WTC11 (cell line): ENCODE results near the gene ACACA. TPM values are rescaled to one million over a fixed set of nuclear protein-coding genes. Genes with fewer than 3 reads are reported as not detected.

Experiments used
- ATAC-seq: fragments of 200-7000 bp; cut with Tn5 transposase; 2 replicates; pipeline ENCODE4 v1.10.0; 2021; ENCODE audit warnings: mild to moderate bottlenecking, moderate library complexity
- CTCF ChIA-PET: fragments of 300-600 bp; sonication (Branson Sonifier 250); formaldehyde crosslinking; loops from one replicate; lab custom pipeline; 2021; ENCODE audit warnings: antibody characterized with exemption; lab: Charles Lee
- POLR2A ChIA-PET: fragments of 350-600 bp; sonication (Branson Sonifier 250); formaldehyde crosslinking; loops from one replicate; lab custom pipeline; 2021; ENCODE audit warnings: antibody characterized with exemption; lab: Charles Lee
- DNase-seq: peaks from one replicate; pipeline ENCODE4 v3.0.0; 2021; ENCODE audit warnings: low spot score
- H3K27ac Mint-ChIP-seq: 2 replicates; pipeline ENCODE4 v1.8.0; 2021; ENCODE audit warnings: mixed read lengths
- H3K27me3 Mint-ChIP-seq: 2 replicates; pipeline ENCODE4 v1.8.0; 2021; ENCODE audit warnings: low read depth, mild to moderate bottlenecking, moderate library complexity, mixed read lengths
- H3K36me3 Mint-ChIP-seq: 2 replicates; pipeline ENCODE4 v1.8.0; 2021; ENCODE audit warnings: mixed read lengths
- H3K4me1 Mint-ChIP-seq: 2 replicates; pipeline ENCODE4 v1.8.0; 2022; ENCODE audit warnings: mixed read lengths
- H3K4me3 Mint-ChIP-seq: 2 replicates; pipeline ENCODE4 v1.8.0; 2021; ENCODE audit warnings: mild to moderate bottlenecking, moderate library complexity, mixed read lengths
- H3K9me3 Mint-ChIP-seq: 2 replicates; pipeline ENCODE4 v1.8.0; 2021; ENCODE audit warnings: mixed read lengths
- CREB1 ChIP-seq: sonication (generic); formaldehyde crosslinking; IDR thresholded peaks from 2 replicates; pipeline ENCODE4 v1.8.0; 2023; ENCODE audit warnings: mild to moderate bottlenecking, missing genetic modification reagents
- EMX1 ChIP-seq: fragments of 250-450 bp; sonication (Bioruptor Pico); IDR thresholded peaks from 2 replicates; pipeline ENCODE4 v1.8.0; 2021; ENCODE audit warnings: mild to moderate bottlenecking
- FOXJ3 ChIP-seq: sonication (generic); formaldehyde crosslinking; IDR thresholded peaks from 2 replicates; pipeline ENCODE4 v1.9.0; 2021; ENCODE audit warnings: missing genetic modification reagents, mild to moderate bottlenecking, borderline replicate concordance
- FOXK1 ChIP-seq: sonication (generic); formaldehyde crosslinking; IDR thresholded peaks from 2 replicates; pipeline ENCODE4 v1.8.0; 2022; ENCODE audit warnings: mild to moderate bottlenecking, moderate library complexity, missing genetic modification reagents
- FOXP1 ChIP-seq: sonication (generic); formaldehyde crosslinking; IDR thresholded peaks from 2 replicates; pipeline ENCODE4 v1.8.0; 2022; ENCODE audit warnings: missing genetic modification reagents, mild to moderate bottlenecking, moderate library complexity, borderline replicate concordance
- GTF2I ChIP-seq: fragments of 250-450 bp; sonication (Bioruptor Pico); conservative IDR thresholded peaks from 2 replicates; pipeline ENCODE4 v1.4.0; 2021; ENCODE audit warnings: mild to moderate bottlenecking
- HMGXB4 ChIP-seq: sonication (generic); formaldehyde crosslinking; IDR thresholded peaks from 2 replicates; pipeline ENCODE4 v1.8.1; 2023; ENCODE audit warnings: mild to moderate bottlenecking, moderate library complexity, missing genetic modification reagents
- JAZF1 ChIP-seq: fragments of 250-450 bp; sonication (Bioruptor Pico); IDR thresholded peaks from 2 replicates; pipeline ENCODE4 v1.9.0; 2021; ENCODE audit warnings: moderate library complexity, mild to moderate bottlenecking, inconsistent platforms
- KAT7 ChIP-seq: sonication (generic); formaldehyde crosslinking; IDR thresholded peaks from 2 replicates; pipeline ENCODE4 v1.8.1; 2023; ENCODE audit warnings: missing genetic modification reagents, mild to moderate bottlenecking, borderline replicate concordance
- MLX ChIP-seq: sonication (generic); formaldehyde crosslinking; IDR thresholded peaks from 2 replicates; pipeline ENCODE4 v1.8.1; 2023; ENCODE audit warnings: mild to moderate bottlenecking, missing genetic modification reagents, moderate library complexity
- MXD4 ChIP-seq: fragments of 250-450 bp; sonication (Bioruptor Pico); IDR thresholded peaks from 2 replicates; pipeline ENCODE4 v1.8.0; 2021; ENCODE audit warnings: mild to moderate bottlenecking, moderate library complexity, borderline replicate concordance
- NFYB ChIP-seq: sonication (generic); formaldehyde crosslinking; conservative IDR thresholded peaks from 2 replicates; pipeline ENCODE4 v1.8.0; 2022; ENCODE audit warnings: low read depth, missing genetic modification reagents
- NR3C1 ChIP-seq: sonication (generic); formaldehyde crosslinking; conservative IDR thresholded peaks from 2 replicates; pipeline ENCODE4 v1.8.1; 2023; ENCODE audit warnings: low read depth, mild to moderate bottlenecking, missing genetic modification reagents
- SMAD4 ChIP-seq: sonication (generic); formaldehyde crosslinking; IDR thresholded peaks from 2 replicates; pipeline ENCODE4 v1.8.0; 2022; ENCODE audit warnings: mild to moderate bottlenecking, missing genetic modification reagents
- TEAD1 ChIP-seq: sonication (generic); formaldehyde crosslinking; IDR thresholded peaks from 2 replicates; pipeline ENCODE4 v1.8.0; 2022; ENCODE audit warnings: mild to moderate bottlenecking, missing genetic modification reagents
- USF1 ChIP-seq: sonication (generic); formaldehyde crosslinking; IDR thresholded peaks from 2 replicates; pipeline ENCODE4 v1.8.0; 2022; ENCODE audit warnings: mild to moderate bottlenecking, missing genetic modification reagents
- ZNF121 ChIP-seq: sonication (generic); formaldehyde crosslinking; IDR thresholded peaks from 2 replicates; pipeline ENCODE4 v1.8.0; 2023; ENCODE audit warnings: missing genetic modification reagents
- ZNF317 ChIP-seq: sonication (generic); formaldehyde crosslinking; IDR thresholded peaks from 2 replicates; pipeline ENCODE4 v1.8.1; 2023; ENCODE audit warnings: low read depth, mild to moderate bottlenecking, moderate library complexity, missing genetic modification reagents, borderline replicate concordance
- ZSCAN18 ChIP-seq: fragments of 250-450 bp; sonication (Bioruptor Pico); IDR thresholded peaks from 2 replicates; pipeline ENCODE4 v2.1.2; 2022; ENCODE audit warnings: mild to moderate bottlenecking, moderate library complexity
- total RNA-seq: library from RNA; stranded (reverse); gene quantifications from 3 replicates; pipeline ENCODE4 v1.2.3, GENCODE V29; 2021
- TF ChIP-seq, protein P1 (sequence below): fragments of 250-450 bp; sonication (Bioruptor Pico); IDR thresholded peaks from 2 replicates; pipeline ENCODE4 v1.9.0; 2021; ENCODE audit warnings: mild to moderate bottlenecking, borderline replicate concordance
- TF ChIP-seq, protein P2 (sequence below): fragments of 250-450 bp; sonication (Bioruptor Pico); IDR thresholded peaks from 2 replicates; pipeline ENCODE4 v1.9.0; 2021; ENCODE audit warnings: moderate library complexity, mild to moderate bottlenecking, inconsistent platforms, borderline replicate concordance
- TF ChIP-seq, protein P3 (sequence below): sonication (generic); formaldehyde crosslinking; IDR thresholded peaks from 2 replicates; pipeline ENCODE4 v1.8.0; 2022; ENCODE audit warnings: mild to moderate bottlenecking, missing genetic modification reagents
- TF ChIP-seq, protein P4 (sequence below): sonication (generic); formaldehyde crosslinking; IDR thresholded peaks from 2 replicates; pipeline ENCODE4 v1.8.0; 2023; ENCODE audit warnings: missing genetic modification reagents

Gene ACACA
- total RNA-seq, 1 experiment from 2014 or later, result 167 TPM

- TF ChIP-seq, protein P1, sequence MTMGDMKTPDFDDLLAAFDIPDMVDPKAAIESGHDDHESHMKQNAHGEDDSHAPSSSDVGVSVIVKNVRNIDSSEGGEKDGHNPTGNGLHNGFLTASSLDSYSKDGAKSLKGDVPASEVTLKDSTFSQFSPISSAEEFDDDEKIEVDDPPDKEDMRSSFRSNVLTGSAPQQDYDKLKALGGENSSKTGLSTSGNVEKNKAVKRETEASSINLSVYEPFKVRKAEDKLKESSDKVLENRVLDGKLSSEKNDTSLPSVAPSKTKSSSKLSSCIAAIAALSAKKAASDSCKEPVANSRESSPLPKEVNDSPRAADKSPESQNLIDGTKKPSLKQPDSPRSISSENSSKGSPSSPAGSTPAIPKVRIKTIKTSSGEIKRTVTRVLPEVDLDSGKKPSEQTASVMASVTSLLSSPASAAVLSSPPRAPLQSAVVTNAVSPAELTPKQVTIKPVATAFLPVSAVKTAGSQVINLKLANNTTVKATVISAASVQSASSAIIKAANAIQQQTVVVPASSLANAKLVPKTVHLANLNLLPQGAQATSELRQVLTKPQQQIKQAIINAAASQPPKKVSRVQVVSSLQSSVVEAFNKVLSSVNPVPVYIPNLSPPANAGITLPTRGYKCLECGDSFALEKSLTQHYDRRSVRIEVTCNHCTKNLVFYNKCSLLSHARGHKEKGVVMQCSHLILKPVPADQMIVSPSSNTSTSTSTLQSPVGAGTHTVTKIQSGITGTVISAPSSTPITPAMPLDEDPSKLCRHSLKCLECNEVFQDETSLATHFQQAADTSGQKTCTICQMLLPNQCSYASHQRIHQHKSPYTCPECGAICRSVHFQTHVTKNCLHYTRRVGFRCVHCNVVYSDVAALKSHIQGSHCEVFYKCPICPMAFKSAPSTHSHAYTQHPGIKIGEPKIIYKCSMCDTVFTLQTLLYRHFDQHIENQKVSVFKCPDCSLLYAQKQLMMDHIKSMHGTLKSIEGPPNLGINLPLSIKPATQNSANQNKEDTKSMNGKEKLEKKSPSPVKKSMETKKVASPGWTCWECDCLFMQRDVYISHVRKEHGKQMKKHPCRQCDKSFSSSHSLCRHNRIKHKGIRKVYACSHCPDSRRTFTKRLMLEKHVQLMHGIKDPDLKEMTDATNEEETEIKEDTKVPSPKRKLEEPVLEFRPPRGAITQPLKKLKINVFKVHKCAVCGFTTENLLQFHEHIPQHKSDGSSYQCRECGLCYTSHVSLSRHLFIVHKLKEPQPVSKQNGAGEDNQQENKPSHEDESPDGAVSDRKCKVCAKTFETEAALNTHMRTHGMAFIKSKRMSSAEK (CRISPR knock-in tag), result no peak
- TF ChIP-seq, protein P2, sequence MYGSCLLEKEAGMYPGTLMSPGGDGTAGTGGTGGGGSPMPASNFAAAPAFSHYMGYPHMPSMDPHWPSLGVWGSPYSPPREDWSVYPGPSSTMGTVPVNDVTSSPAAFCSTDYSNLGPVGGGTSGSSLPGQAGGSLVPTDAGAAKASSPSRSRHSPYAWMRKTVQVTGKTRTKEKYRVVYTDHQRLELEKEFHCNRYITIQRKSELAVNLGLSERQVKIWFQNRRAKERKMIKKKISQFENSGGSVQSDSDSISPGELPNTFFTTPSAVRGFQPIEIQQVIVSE (CRISPR knock-in tag), result no peak
- TF ChIP-seq JAZF1 (CRISPR knock-in tag) (no peak), NR3C1 (CRISPR knock-in tag) (no peak)
These were observed 110.7 kb downstream of the ACACA start (continued) for GRCh38 chr17:37295888-37296287.

DNA sequence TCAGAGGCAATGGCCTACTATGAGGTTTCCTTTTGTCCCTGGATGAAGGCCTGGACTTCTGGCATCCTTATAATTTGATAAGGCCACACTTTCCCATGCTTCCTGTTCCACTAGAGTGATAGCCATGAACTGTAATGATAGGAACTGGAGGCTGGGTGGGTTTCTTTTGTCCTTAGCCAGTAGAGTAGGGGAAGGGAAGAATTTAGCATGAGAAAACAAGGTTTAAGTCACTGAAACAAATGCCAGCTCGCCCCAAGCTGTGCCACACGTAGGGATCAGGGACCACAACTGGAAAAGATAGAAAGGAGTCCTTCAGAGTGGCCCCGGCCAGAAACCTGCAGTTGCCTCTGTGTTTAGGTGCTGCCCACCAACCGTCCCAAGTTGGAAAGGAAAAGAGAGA is 111.7 kb downstream of the ACACA start:
- DNase-seq (peak; percentile 27), ATAC-seq (peak; percentile 79)
- Mint-ChIP-seq H3K4me1 (peaks cover 43% of the 10 kb centered on the region), H3K27me3 (no peaks in the 10 kb centered on the region), H3K36me3 (no peaks in the 10 kb centered on the region), H3K4me3 (no peak overlapping the region), H3K27ac (peak overlapping the region; percentile 93), H3K9me3 (no peaks in the 10 kb centered on the region)
- CTCF ChIA-PET, result interaction anchor here (0.6 to 1.9 kb wide), 2 partner anchors 78 to 158 kb away, joined by 3 to 4 read pairs; no protein-coding TSS in a partner anchor
- POLR2A ChIA-PET, result no interaction called here
- TF ChIP-seq CREB1 (no peak), KAT7 (CRISPR knock-in tag) (no peak), ZNF121 (no peak), EMX1 (CRISPR knock-in tag) (no peak), SMAD4 (CRISPR knock-in tag) (no peak), MXD4 (CRISPR knock-in tag) (no peak), FOXJ3 (no peak), ZSCAN18 (CRISPR knock-in tag) (no peak), FOXK1 (CRISPR knock-in tag) (no peak), USF1 (CRISPR knock-in tag) (no peak), HMGXB4 (CRISPR knock-in tag) (no peak), ZNF317 (CRISPR knock-in tag) (no peak), NFYB (CRISPR knock-in tag) (no peak), MLX (CRISPR knock-in tag) (no peak), TEAD1 (CRISPR knock-in tag) (no peak), GTF2I (CRISPR knock-in tag) (no peak), FOXP1 (no peak)
- TF ChIP-seq, protein P3, sequence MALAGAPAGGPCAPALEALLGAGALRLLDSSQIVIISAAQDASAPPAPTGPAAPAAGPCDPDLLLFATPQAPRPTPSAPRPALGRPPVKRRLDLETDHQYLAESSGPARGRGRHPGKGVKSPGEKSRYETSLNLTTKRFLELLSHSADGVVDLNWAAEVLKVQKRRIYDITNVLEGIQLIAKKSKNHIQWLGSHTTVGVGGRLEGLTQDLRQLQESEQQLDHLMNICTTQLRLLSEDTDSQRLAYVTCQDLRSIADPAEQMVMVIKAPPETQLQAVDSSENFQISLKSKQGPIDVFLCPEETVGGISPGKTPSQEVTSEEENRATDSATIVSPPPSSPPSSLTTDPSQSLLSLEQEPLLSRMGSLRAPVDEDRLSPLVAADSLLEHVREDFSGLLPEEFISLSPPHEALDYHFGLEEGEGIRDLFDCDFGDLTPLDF (CRISPR knock-in tag), result no peak
- TF ChIP-seq, protein P4, sequence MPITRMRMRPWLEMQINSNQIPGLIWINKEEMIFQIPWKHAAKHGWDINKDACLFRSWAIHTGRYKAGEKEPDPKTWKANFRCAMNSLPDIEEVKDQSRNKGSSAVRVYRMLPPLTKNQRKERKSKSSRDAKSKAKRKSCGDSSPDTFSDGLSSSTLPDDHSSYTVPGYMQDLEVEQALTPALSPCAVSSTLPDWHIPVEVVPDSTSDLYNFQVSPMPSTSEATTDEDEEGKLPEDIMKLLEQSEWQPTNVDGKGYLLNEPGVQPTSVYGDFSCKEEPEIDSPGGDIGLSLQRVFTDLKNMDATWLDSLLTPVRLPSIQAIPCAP, result no peak
